PC-3 (cell line): ENCODE data around the gene LACTBL1. TPM values are rescaled to one million over a fixed set of nuclear protein-coding genes. Genes with fewer than 3 reads are reported as not detected.

Source experiments
- ATAC-seq: fragments of 200-7000 bp; cut with Tn5 transposase; 2 replicates; pipeline ENCODE4 v1.9.1; 2020; ENCODE audit warnings: mild to moderate bottlenecking, moderate library complexity
- BruUV-seq: library from RNA; stranded (reverse); fragments of 400-500 nt; replicated peaks from 2 replicates; lab custom pipeline; 2021; lab: Mats Ljungman, UMichigan
- CTCF ChIA-PET: fragments of 300-600 bp; sonication (Branson Sonifier 250); formaldehyde crosslinking; loops from one replicate; lab custom pipeline; 2022; ENCODE audit warnings: antibody characterized with exemption; lab: Charles Lee
- POLR2A ChIA-PET: fragments of 300-600 bp; sonication (Branson Sonifier 250); formaldehyde crosslinking; loops from one replicate; lab custom pipeline; 2022; ENCODE audit warnings: antibody characterized with exemption; ENCODE audit not compliant: unreplicated experiment; lab: Charles Lee
- DNase-seq: peaks from one replicate; pipeline ENCODE4 v3.0.0-alpha.2; 2015
- H2AFZ ChIP-seq: fragments of 300-600 bp; sonication (generic); 2 replicates; pipeline ENCODE4 v1.6.0; 2016; ENCODE audit warnings: antibody characterized with exemption, low read length
- H3F3A ChIP-seq: fragments of 300-600 bp; sonication (generic); one replicate; pipeline ENCODE4 v1.6.0; 2017; ENCODE audit warnings: antibody characterized with exemption, low read length, control low read depth, mild to moderate bottlenecking; ENCODE audit not compliant: unreplicated experiment
- H3K27ac ChIP-seq: fragments of 300-600 bp; sonication (generic); 2 replicates; pipeline ENCODE4 v1.5.1; 2016; ENCODE audit warnings: mild to moderate bottlenecking, low read length
- H3K27me3 ChIP-seq: fragments of 300-600 bp; sonication (generic); 2 replicates; pipeline ENCODE4 v1.6.1; 2016; ENCODE audit warnings: low read length, mixed read lengths
- H3K36me3 ChIP-seq: fragments of 300-600 bp; sonication (generic); 2 replicates; pipeline ENCODE4 v1.6.1; 2016; ENCODE audit warnings: low read depth, mixed run types, low read length, mixed read lengths
- H3K4me1 ChIP-seq: fragments of 300-600 bp; sonication (generic); 2 replicates; pipeline ENCODE4 v1.5.1; 2016; ENCODE audit warnings: low read length; ENCODE audit not compliant: insufficient read depth
- H3K4me2 ChIP-seq: fragments of 300-600 bp; sonication (generic); 2 replicates; pipeline ENCODE4 v1.6.0; 2016; ENCODE audit warnings: low read length
- H3K4me3 ChIP-seq: fragments of 300-600 bp; sonication (generic); 2 replicates; pipeline ENCODE4 v1.5.1; 2016; ENCODE audit warnings: mild to moderate bottlenecking, low read length, mixed read lengths
- H3K79me2 ChIP-seq: fragments of 300-600 bp; sonication (generic); 2 replicates; pipeline ENCODE4 v1.6.1; 2017; ENCODE audit warnings: low read length, mixed read lengths
- H3K9ac ChIP-seq: fragments of 300-600 bp; sonication (generic); 2 replicates; pipeline ENCODE4 v1.6.0; 2016; ENCODE audit warnings: mild to moderate bottlenecking, low read length
- H3K9me2 ChIP-seq: fragments of 300-600 bp; sonication (generic); replicated peaks from 2 replicates; pipeline ENCODE4 v1.6.1; 2016; ENCODE audit warnings: mixed run types, low read length, mixed read lengths
- H3K9me3 ChIP-seq: fragments of 300-600 bp; sonication (generic); 2 replicates; pipeline ENCODE4 v1.6.1; 2016; ENCODE audit warnings: low read length, mixed read lengths
- H4K20me1 ChIP-seq: fragments of 300-600 bp; sonication (generic); 2 replicates; pipeline ENCODE4 v1.6.1; 2016; ENCODE audit warnings: low read length, mixed read lengths
- CTCF ChIP-seq: fragments of 300-600 bp; sonication (generic); conservative IDR thresholded peaks from 2 replicates; pipeline ENCODE4 v1.5.1; 2017; ENCODE audit warnings: antibody characterized with exemption, low read depth, mild to moderate bottlenecking, low read length
- EZH2 ChIP-seq: fragments of 300-600 bp; sonication (generic); IDR thresholded peaks from one replicate; pipeline ENCODE4 v1.6.1; 2017; ENCODE audit warnings: antibody characterized with exemption, mild to moderate bottlenecking, low read length; ENCODE audit not compliant: unreplicated experiment
- EZH2phosphoT487 ChIP-seq: fragments of 300-600 bp; sonication (generic); IDR thresholded peaks from 2 replicates; pipeline ENCODE4 v1.6.1; 2018; ENCODE audit warnings: mild to moderate bottlenecking, antibody characterized with exemption, low read length, borderline replicate concordance
- intact Hi-C: fragments of 100-400 bp; cut with micrococcal nuclease; formaldehyde crosslinking; loops from 2 replicates; pipeline ENCODE4 v1.9.0; 2023
- total RNA-seq: library from RNA; depleted of rRNA; stranded (reverse); fragments of >200 nt; gene quantifications from 2 replicates; pipeline ENCODE4 v1.2.3, GENCODE V29; 2014

The LACTBL1 gene
- total RNA-seq, 1 experiment from 2014 or later: not detected

DNA sequence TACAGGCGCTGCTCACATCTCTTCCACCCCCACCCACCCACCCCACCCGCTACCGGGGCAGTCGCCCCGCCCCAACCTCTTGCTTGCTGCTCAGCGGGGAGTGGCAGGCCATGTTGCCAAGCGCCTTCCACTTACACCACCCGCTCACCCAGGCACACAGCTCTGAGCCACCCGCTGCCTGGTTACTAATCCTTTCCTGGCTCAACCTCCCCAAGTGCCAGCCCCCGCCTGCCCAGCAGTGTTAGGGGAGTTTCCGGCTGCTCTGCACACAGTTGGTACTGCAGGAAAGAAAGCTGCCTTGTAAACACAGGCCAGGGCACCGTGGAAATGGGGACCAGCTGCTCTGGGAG is 56.2 kb downstream of the LACTBL1 start:
- TF ChIP-seq EZH2phosphoT487 (no peak), CTCF (no peak), EZH2 (no peak)
- Histone ChIP-seq H3K27ac (no peak overlapping the region), H3K9me3 (no peaks in the 10 kb centered on the region), H3K27me3 (no peaks in the 10 kb centered on the region), H3K9ac (no peak overlapping the region), H4K20me1 (no peaks in the 10 kb centered on the region), H3K79me2 (no peaks in the 10 kb centered on the region), H3K9me2 (no peaks in the 10 kb centered on the region), H3K36me3 (no peaks in the 10 kb centered on the region), H3K4me3 (no peak overlapping the region), H2AFZ (no peak overlapping the region), H3K4me1 (no peaks in the 10 kb centered on the region), H3K4me2 (no peak overlapping the region), H3F3A (no peaks in the 10 kb centered on the region)
- BruUV-seq: no TSS peak
- intact Hi-C loops: no loop called here
- ChIA-PET CTCF (no interaction called here), POLR2A (no interaction called here)
- no peak for ATAC-seq
- no peak for DNase-seq

- no peak overlapping the region for H3K9ac ChIP-seq
- BruUV-seq: no TSS peak
- H3K4me1 ChIP-seq: no peaks in the 10 kb centered on the region
- H4K20me1 ChIP-seq: no peaks in the 10 kb centered on the region
- H3K79me2 ChIP-seq: no peaks in the 10 kb centered on the region
- intact Hi-C loops: no loop called here
- H3K27ac ChIP-seq: no peak overlapping the region
- H3K9me2 ChIP-seq: no peaks in the 10 kb centered on the region
- ChIA-PET POLR2A (interaction anchor here (0.6 kb wide), 1 partner anchor 305 kb away, joined by 6 read pairs; no protein-coding TSS in a partner anchor), CTCF (no interaction called here)
- no peaks in the 10 kb centered on the region for H3F3A ChIP-seq
- H3K4me3 ChIP-seq: no peak overlapping the region
- H2AFZ ChIP-seq: no peak overlapping the region
- H3K9me3 ChIP-seq: no peaks in the 10 kb centered on the region
- H3K36me3 ChIP-seq: no peaks in the 10 kb centered on the region
- TF ChIP-seq EZH2 (no peak), EZH2phosphoT487 (no peak), CTCF (no peak)
- DNase-seq: no peak
- H3K4me2 ChIP-seq: no peak overlapping the region
- no peaks in the 10 kb centered on the region for H3K27me3 ChIP-seq
- no peak for ATAC-seq
These were observed 56.7 kb downstream of the LACTBL1 start for GRCh38 chr1:22915816-22916470.

DNA sequence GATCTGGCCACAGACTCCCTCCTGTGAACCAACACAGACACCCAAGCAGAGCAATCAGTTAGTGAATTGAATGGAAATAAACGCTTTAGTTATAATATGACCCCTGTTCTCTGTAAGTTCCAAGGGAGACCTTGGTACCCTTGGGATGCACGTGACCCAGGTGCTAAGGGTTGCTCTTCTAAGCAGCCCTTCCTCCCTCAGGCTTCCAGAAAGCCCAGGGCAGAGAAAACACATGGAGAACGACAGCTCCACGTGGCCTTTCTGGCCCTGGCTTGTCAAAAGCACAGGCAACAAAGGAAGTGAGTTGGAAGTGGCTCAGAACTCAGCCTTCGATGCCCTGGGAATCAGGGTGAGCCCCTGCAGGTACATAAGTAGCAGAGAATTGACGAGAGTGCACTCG is 57.4 kb downstream of the LACTBL1 start:
- no peak overlapping the region for H3K9ac ChIP-seq
- no peak overlapping the region for H3K4me3 ChIP-seq
- H3K4me1 ChIP-seq: no peaks in the 10 kb centered on the region
- ATAC-seq: no peak
- H3K27me3 ChIP-seq: no peaks in the 10 kb centered on the region
- CTCF ChIA-PET: no interaction called here
- no TSS peak for BruUV-seq
- H3K27ac ChIP-seq: no peak overlapping the region
- no peak overlapping the region for H3K4me2 ChIP-seq
- H3K9me3 ChIP-seq: no peaks in the 10 kb centered on the region
- H3K36me3 ChIP-seq: no peaks in the 10 kb centered on the region
- intact Hi-C loops: no loop called here
- no peaks in the 10 kb centered on the region for H3F3A ChIP-seq
- H3K79me2 ChIP-seq: no peaks in the 10 kb centered on the region
- H4K20me1 ChIP-seq: no peaks in the 10 kb centered on the region
- H2AFZ ChIP-seq: no peak overlapping the region
- TF ChIP-seq CTCF (no peak), EZH2phosphoT487 (no peak), EZH2 (no peak)
- H3K9me2 ChIP-seq: no peaks in the 10 kb centered on the region
- POLR2A ChIA-PET: no interaction called here
- DNase-seq: no peak
